IMR-90 (cell line): ENCODE data around the gene UBL3. TPM values are rescaled to one million over a fixed set of nuclear protein-coding genes. Genes with fewer than 3 reads are reported as not detected.

Experiments
- ATAC-seq: fragments of 200-7000 bp; cut with Tn5 transposase; 2 replicates; pipeline ENCODE4 v1.9.1; 2020; ENCODE audit warnings: low read depth, mild to moderate bottlenecking, moderate library complexity
- BruUV-seq: library from RNA; stranded (reverse); fragments of 400-500 nt; replicated peaks from 2 replicates; lab custom pipeline; 2021; lab: Mats Ljungman, UMichigan
- CTCF ChIA-PET: fragments of 300-600 bp; formaldehyde crosslinking; extraction: SDS; loops from one replicate; lab custom pipeline; 2021; ENCODE audit warnings: antibody characterized with exemption; lab: Yijun Ruan, JAX
- POLR2A ChIA-PET: fragments of 300-600 bp; sonication (Branson Sonifier 250); formaldehyde crosslinking; loops from one replicate; lab custom pipeline; 2022; ENCODE audit warnings: antibody characterized with exemption; ENCODE audit not compliant: unreplicated experiment; lab: Charles Lee
- DNase-seq: peaks from one replicate; pipeline ENCODE4 v3.0.0; 2013
- H2AFZ ChIP-seq: replicated peaks from 2 replicates; pipeline ENCODE3; 2013; ENCODE audit warnings: low read length, mild to moderate bottlenecking; ENCODE audit not compliant: poor library complexity
- H2AK5ac ChIP-seq: 2 replicates; pipeline ENCODE4 v1.6.1; 2013; ENCODE audit warnings: low read depth, low read length, inconsistent platforms
- H2AK9ac ChIP-seq: replicated peaks from 2 replicates; pipeline ENCODE3; 2013; ENCODE audit warnings: mild to moderate bottlenecking, low read depth, low read length, moderate library complexity; ENCODE audit not compliant: poor library complexity
- H2BK120ac ChIP-seq: 2 replicates; pipeline ENCODE4 v1.6.1; 2013; ENCODE audit warnings: low read depth, low read length, inconsistent platforms
- H2BK15ac ChIP-seq: 3 replicates; pipeline ENCODE4 v1.6.1; 2013; ENCODE audit warnings: low read depth, low read length, inconsistent platforms
- H2BK20ac ChIP-seq: 2 replicates; pipeline ENCODE4 v1.6.1; 2013; ENCODE audit warnings: low read depth, mild to moderate bottlenecking, inconsistent platforms, low read length, moderate library complexity
- H2BK5ac ChIP-seq: 2 replicates; pipeline ENCODE4 v1.6.1; 2013; ENCODE audit warnings: mild to moderate bottlenecking, low read depth, low read length, inconsistent platforms; ENCODE audit not compliant: poor library complexity, severe bottlenecking
- H3K14ac ChIP-seq: replicated peaks from 2 replicates; pipeline ENCODE4 v1.6.1; 2013; ENCODE audit warnings: low read depth, low read length, inconsistent platforms
- H3K18ac ChIP-seq: 2 replicates; pipeline ENCODE4 v1.6.1; 2013; ENCODE audit warnings: low read depth, low read length, control low read depth
- H3K23ac ChIP-seq: 2 replicates; pipeline ENCODE4 v1.6.1; 2013; ENCODE audit warnings: low read depth, low read length, inconsistent platforms
- H3K27ac ChIP-seq: 2 replicates; pipeline ENCODE4 v1.5.1; 2013; ENCODE audit warnings: mild to moderate bottlenecking, control low read depth, low read length; ENCODE audit not compliant: insufficient read depth
- H3K27me3 ChIP-seq: 2 replicates; pipeline ENCODE4 v1.6.1; 2013; ENCODE audit warnings: low read length; ENCODE audit not compliant: control insufficient read depth, insufficient read depth
- H3K36me3 ChIP-seq: 2 replicates; pipeline ENCODE4 v1.6.1; 2013; ENCODE audit warnings: low read length, mixed read lengths; ENCODE audit not compliant: control insufficient read depth, insufficient read depth
- H3K4ac ChIP-seq: 2 replicates; pipeline ENCODE4 v1.6.1; 2013; ENCODE audit warnings: low read depth, low read length, inconsistent platforms
- H3K4me1 ChIP-seq: 2 replicates; pipeline ENCODE4 v1.6.1; 2013; ENCODE audit warnings: low read length, mixed read lengths; ENCODE audit not compliant: control insufficient read depth, insufficient read depth
- H3K4me2 ChIP-seq: 2 replicates; pipeline ENCODE4 v1.6.1; 2013; ENCODE audit warnings: low read depth, mild to moderate bottlenecking, control low read depth, low read length, moderate library complexity
- H3K4me3 ChIP-seq: 2 replicates; pipeline ENCODE4 v1.5.1; 2013; ENCODE audit warnings: low read depth, mild to moderate bottlenecking, control low read depth, low read length, moderate library complexity; ENCODE audit not compliant: insufficient read depth
- H3K56ac ChIP-seq: 2 replicates; pipeline ENCODE4 v1.6.1; 2013; ENCODE audit warnings: low read length, inconsistent platforms; ENCODE audit not compliant: insufficient read depth; ENCODE audit errors: extremely low read depth
- H3K79me1 ChIP-seq, 2 experiments: 2 replicates each; pipeline ENCODE4 v1.6.1; 2013; ENCODE audit warnings: low read length in 2 of 2, inconsistent platforms in 1 of 2, low read depth in 1 of 2
- H3K9ac ChIP-seq: 2 replicates; pipeline ENCODE4 v1.6.1; 2013; ENCODE audit warnings: low read depth, low read length, control low read depth
- H3K9me1 ChIP-seq: 2 replicates; pipeline ENCODE4 v1.6.1; 2013; ENCODE audit warnings: low read length, inconsistent platforms; ENCODE audit not compliant: insufficient read depth
- H3K9me3 ChIP-seq: 2 replicates; pipeline ENCODE4 v1.6.1; 2013; ENCODE audit warnings: low read length; ENCODE audit not compliant: control insufficient read depth, insufficient read depth
- H4K20me1 ChIP-seq: 2 replicates; pipeline ENCODE4 v1.6.1; 2013; ENCODE audit warnings: low read length, inconsistent platforms; ENCODE audit not compliant: insufficient read depth
- H4K5ac ChIP-seq: 2 replicates; pipeline ENCODE4 v1.6.1; 2013; ENCODE audit warnings: mild to moderate bottlenecking, low read depth, low read length, control low read depth
- H4K8ac ChIP-seq, 2 experiments: 2 replicates each; pipeline ENCODE4 v1.6.1; 2013; ENCODE audit warnings: low read depth in 2 of 2, low read length in 2 of 2, control low read depth in 1 of 2, inconsistent platforms in 1 of 2
- H4K91ac ChIP-seq: 2 replicates; pipeline ENCODE4 v1.6.1; 2013; ENCODE audit warnings: low read depth, low read length, inconsistent platforms; ENCODE audit not compliant: insufficient read depth
- BHLHE40 ChIP-seq: fragments of 150-350 bp; IDR thresholded peaks from 2 replicates; pipeline ENCODE4 v1.6.1; 2016; ENCODE audit warnings: mild to moderate bottlenecking, low read depth, low read length
- CEBPB ChIP-seq: IDR thresholded peaks from 2 replicates; pipeline ENCODE4 v1.6.1; 2012; ENCODE audit warnings: low read depth, low read length, improper control_type of control experiment
- CHD1 ChIP-seq: IDR thresholded peaks from 2 replicates; pipeline ENCODE4 v1.6.1; 2012; ENCODE audit warnings: low read depth, low read length, improper control_type of control experiment
- ELK1 ChIP-seq: fragments of 150-350 bp; IDR thresholded peaks from 2 replicates; pipeline ENCODE4 v1.6.1; 2016; ENCODE audit warnings: low read depth, mild to moderate bottlenecking, low read length, moderate library complexity, borderline replicate concordance
- FOS ChIP-seq: fragments of 150-350 bp; IDR thresholded peaks from 2 replicates; pipeline ENCODE4 v1.6.1; 2016; ENCODE audit warnings: low read depth, low read length
- MAFK ChIP-seq: IDR thresholded peaks from 2 replicates; pipeline ENCODE4 v1.6.1; 2012; ENCODE audit warnings: low read depth, low read length, improper control_type of control experiment
- MAZ ChIP-seq: IDR thresholded peaks from 2 replicates; pipeline ENCODE4 v1.6.1; 2012; ENCODE audit warnings: low read depth, mild to moderate bottlenecking, low read length, improper control_type of control experiment, moderate library complexity, borderline replicate concordance
- MXI1 ChIP-seq: IDR thresholded peaks from 2 replicates; pipeline ENCODE4 v1.6.1; 2012; ENCODE audit warnings: low read depth, mild to moderate bottlenecking, low read length, moderate library complexity, borderline replicate concordance
- NFE2L2 ChIP-seq: fragments of 150-350 bp; IDR thresholded peaks from 2 replicates; pipeline ENCODE4 v1.6.1; 2016; ENCODE audit warnings: low read depth, mild to moderate bottlenecking, low read length
- POLR2A ChIP-seq: IDR thresholded peaks from 2 replicates; pipeline ENCODE4 v1.6.1; 2012; ENCODE audit warnings: mild to moderate bottlenecking, low read depth, low read length
- RAD21 ChIP-seq: IDR thresholded peaks from 2 replicates; pipeline ENCODE4 v1.6.1; 2012; ENCODE audit warnings: low read length, improper control_type of control experiment
- RCOR1 ChIP-seq: IDR thresholded peaks from 2 replicates; pipeline ENCODE4 v1.6.1; 2012; ENCODE audit warnings: mild to moderate bottlenecking, low read length, improper control_type of control experiment; ENCODE audit not compliant: insufficient replicate concordance
- RFX5 ChIP-seq: IDR thresholded peaks from 2 replicates; pipeline ENCODE4 v1.8.0; 2012; ENCODE audit warnings: low read depth, mild to moderate bottlenecking, low read length, moderate library complexity
- SMC3 ChIP-seq: fragments of 150-350 bp; IDR thresholded peaks from 2 replicates; pipeline ENCODE4 v1.6.1; 2016; ENCODE audit warnings: low read depth, mild to moderate bottlenecking, antibody characterized with exemption, low read length, moderate library complexity
- WGBS, 2 experiments: methylation state at CpG; one replicate each; pipeline versions ENCODE4 v1.1.5 to v1.1.7; 2013; ENCODE audit warnings: missing lambda C conversion rate in 2 of 2; ENCODE audit not compliant: insufficient read length in 1 of 2; ENCODE audit errors: extremely low coverage in 2 of 2; 5-methylcytosine and 5-hydroxymethylcytosine counted together
- dilution Hi-C: fragments of 300-500 bp; cut with HindIII; formaldehyde crosslinking; loops from one replicate; pipeline ENCODE4 v1.14.3; 2018; ENCODE audit warnings: low sequenced_read_pairs; ENCODE audit not compliant: unreplicated experiment
- in situ Hi-C: fragments of 300-500 bp; cut with MboI; formaldehyde crosslinking; loops from 3 replicates; pipeline ENCODE4 v1.14.3; 2019; ENCODE audit warnings: low sequenced_read_pairs, inconsistent platforms, mixed read lengths
- intact Hi-C: fragments of 100-400 bp; cut with micrococcal nuclease; formaldehyde crosslinking; loops from 2 replicates; pipeline ENCODE4 v1.10.0; 2022
- polyA plus RNA-seq, 3 experiments: library from polyadenylated mRNA; depleted of rRNA; stranded (reverse); fragments of >200 nt; gene quantifications; 2 replicates each; pipeline ENCODE4 v1.2.3, GENCODE V29; 2012; ENCODE audit warnings: low replicate concordance in 1 of 3
- total RNA-seq: library from RNA; depleted of rRNA; stranded (reverse); fragments of >200 nt; gene quantifications from 2 replicates; pipeline ENCODE4 v1.2.3, GENCODE V29; 2012
- TF ChIP-seq, protein P1 (sequence below): fragments of 150-350 bp; IDR thresholded peaks from 2 replicates; pipeline ENCODE4 v1.6.1; 2017; ENCODE audit warnings: mild to moderate bottlenecking, antibody characterized with exemption, low read length, low read depth
- TF ChIP-seq, protein P2 (sequence below): conservative IDR thresholded peaks from 2 replicates; pipeline ENCODE4 v1.5.1; 2012; ENCODE audit warnings: mild to moderate bottlenecking, low read depth, low read length, improper control_type of control experiment

Gene UBL3
- total and polyA plus RNA-seq, 2 of the 4 experiments (the other 2 are of a cell fraction), result 16.0 to 19.9 TPM

GRCh38 chr13:29858667-29859066 lies 8.2 kb upstream of the UBL3 start:
- H3K23ac ChIP-seq, result no peak overlapping the region
- H3K14ac ChIP-seq, result no peak overlapping the region
- peak; percentile 59 for DNase-seq
- no peak overlapping the region for H3K4me2 ChIP-seq
- POLR2A ChIA-PET, result no interaction called here
- H3K9me3 ChIP-seq, result no peaks in the 10 kb centered on the region
- in situ Hi-C loops, result no loop called here
- WGBS, 2 experiments, result no CpG with 5 or more reads among the region's 4 CpGs
- H3K4me3 ChIP-seq, result no peak overlapping the region
- peaks cover 16% of the 10 kb centered on the region for H3K9me1 ChIP-seq
- peak overlapping the region; percentile 45; the same call in 2 of the 3 replicates for H2BK15ac ChIP-seq
- intact Hi-C loops, result no loop called here
- H2AK9ac ChIP-seq, result no peak overlapping the region
- H4K91ac ChIP-seq, result no peak overlapping the region
- peak overlapping the region; percentile 39; the same call in 1 of the 2 replicates for H3K18ac ChIP-seq
- H2BK120ac ChIP-seq, result peak overlapping the region; percentile 28; the same call in 1 of the 2 replicates
- H2BK5ac ChIP-seq, result peak overlapping the region; percentile 63
- no peaks in the 10 kb centered on the region for H4K20me1 ChIP-seq
- no peaks in the 10 kb centered on the region for H3K36me3 ChIP-seq
- no peak for ATAC-seq
- dilution Hi-C loops, result no loop called here
- H4K5ac ChIP-seq, result no peak overlapping the region
- no peak overlapping the region for H2BK20ac ChIP-seq
- H3K4ac ChIP-seq, result peak overlapping the region; percentile 58; the same call in 1 of the 2 replicates
- H3K27me3 ChIP-seq, result no peaks in the 10 kb centered on the region
- no peak overlapping the region for H3K27ac ChIP-seq
- H3K56ac ChIP-seq, result no peak overlapping the region
- H3K9ac ChIP-seq, result no peak overlapping the region
- H2AK5ac ChIP-seq, result peak overlapping the region; percentile 74
- CTCF ChIA-PET, result no interaction called here
- BruUV-seq, result no TSS peak
- no peaks in the 10 kb centered on the region for H3K79me1 ChIP-seq
- H3K4me1 ChIP-seq, result peaks cover 8% of the 10 kb centered on the region; the same call in 1 of the 2 replicates
- H4K8ac ChIP-seq, result no peak overlapping the region
- TF ChIP-seq, protein P1, sequence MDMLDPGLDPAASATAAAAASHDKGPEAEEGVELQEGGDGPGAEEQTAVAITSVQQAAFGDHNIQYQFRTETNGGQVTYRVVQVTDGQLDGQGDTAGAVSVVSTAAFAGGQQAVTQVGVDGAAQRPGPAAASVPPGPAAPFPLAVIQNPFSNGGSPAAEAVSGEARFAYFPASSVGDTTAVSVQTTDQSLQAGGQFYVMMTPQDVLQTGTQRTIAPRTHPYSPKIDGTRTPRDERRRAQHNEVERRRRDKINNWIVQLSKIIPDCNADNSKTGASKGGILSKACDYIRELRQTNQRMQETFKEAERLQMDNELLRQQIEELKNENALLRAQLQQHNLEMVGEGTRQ, result no peak
- no peak for TF ChIP-seq BHLHE40
- no peak for TF ChIP-seq RFX5
- TF ChIP-seq FOS, result no peak
- TF ChIP-seq MAFK, result no peak
- TF ChIP-seq MXI1, result no peak
- TF ChIP-seq NFE2L2, result no peak
- TF ChIP-seq, protein P2, sequence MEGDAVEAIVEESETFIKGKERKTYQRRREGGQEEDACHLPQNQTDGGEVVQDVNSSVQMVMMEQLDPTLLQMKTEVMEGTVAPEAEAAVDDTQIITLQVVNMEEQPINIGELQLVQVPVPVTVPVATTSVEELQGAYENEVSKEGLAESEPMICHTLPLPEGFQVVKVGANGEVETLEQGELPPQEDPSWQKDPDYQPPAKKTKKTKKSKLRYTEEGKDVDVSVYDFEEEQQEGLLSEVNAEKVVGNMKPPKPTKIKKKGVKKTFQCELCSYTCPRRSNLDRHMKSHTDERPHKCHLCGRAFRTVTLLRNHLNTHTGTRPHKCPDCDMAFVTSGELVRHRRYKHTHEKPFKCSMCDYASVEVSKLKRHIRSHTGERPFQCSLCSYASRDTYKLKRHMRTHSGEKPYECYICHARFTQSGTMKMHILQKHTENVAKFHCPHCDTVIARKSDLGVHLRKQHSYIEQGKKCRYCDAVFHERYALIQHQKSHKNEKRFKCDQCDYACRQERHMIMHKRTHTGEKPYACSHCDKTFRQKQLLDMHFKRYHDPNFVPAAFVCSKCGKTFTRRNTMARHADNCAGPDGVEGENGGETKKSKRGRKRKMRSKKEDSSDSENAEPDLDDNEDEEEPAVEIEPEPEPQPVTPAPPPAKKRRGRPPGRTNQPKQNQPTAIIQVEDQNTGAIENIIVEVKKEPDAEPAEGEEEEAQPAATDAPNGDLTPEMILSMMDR, result no peak
- no peak for TF ChIP-seq RCOR1
- no peak for TF ChIP-seq MAZ
- no peak for TF ChIP-seq CEBPB
- no peak for TF ChIP-seq CHD1
- no peak for TF ChIP-seq RAD21
- no peak for TF ChIP-seq POLR2A
- no peak for TF ChIP-seq SMC3
- no peak for TF ChIP-seq ELK1
- no peak overlapping the region for H2AFZ ChIP-seq
